NK-92 treated with Interleukin-12 subunit alpha and Interleukin-12 subunit beta, amount 100 ng/mL, for 24 hours (cell line): ENCODE data around the gene SLC26A2.

ENCODE experiments used
- DNase-seq: peaks from one replicate; lab custom pipeline; 2025; lab: John Stamatoyannopoulos, UW

Gene SLC26A2

DNA sequence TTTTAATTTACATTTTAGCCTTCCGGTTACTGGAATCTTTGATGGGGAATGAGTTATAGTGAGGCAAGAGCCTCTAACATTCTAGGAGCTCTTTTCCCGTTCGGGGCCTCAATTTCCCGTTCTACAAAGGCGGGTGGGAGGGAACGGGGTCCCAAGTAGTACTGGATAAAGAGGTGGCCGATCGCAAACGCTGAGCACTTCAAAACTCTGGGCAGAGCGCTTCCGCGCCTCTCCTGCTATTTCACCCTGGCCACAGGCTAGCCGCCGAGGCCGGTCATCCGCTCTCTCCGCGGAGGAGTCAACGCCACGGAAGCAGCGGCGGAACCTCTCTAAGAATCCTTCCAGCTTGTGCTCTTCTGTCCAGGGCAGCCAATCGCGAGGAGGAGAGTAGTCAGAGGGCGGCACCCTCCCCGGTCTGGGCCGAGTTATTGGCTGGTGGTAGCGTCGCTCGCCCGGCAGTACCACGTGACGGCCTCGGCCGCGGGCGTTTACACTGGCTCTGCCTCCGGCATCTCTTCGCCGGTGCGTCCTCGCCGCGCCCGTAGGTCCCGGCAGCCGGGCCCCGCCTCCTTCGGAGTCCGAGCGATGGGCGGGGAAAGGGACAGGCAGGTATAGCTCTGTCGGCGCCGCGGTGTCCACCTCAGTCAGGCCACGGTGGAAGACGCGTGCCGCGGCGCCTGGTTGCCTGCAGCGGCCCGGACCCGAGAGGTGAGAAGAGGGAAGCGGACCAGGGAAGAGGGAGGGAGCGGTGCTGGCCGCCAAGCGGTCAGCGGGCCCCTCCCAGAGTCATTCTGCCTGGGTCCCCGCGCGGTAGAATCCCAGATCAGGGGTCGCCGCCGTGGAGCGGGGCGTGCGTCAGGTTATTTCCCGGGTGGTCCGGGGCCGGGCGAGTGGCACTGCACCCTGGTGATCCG, at the start of gene SLC26A2:
Gene SLC26A2, plus strand, starts transcription at position 487 of the 914 bp plus-strand sequence. CDS start 16,895 bp downstream, outside the sequence.
- peak; percentile 97 for DNase-seq

DNA sequence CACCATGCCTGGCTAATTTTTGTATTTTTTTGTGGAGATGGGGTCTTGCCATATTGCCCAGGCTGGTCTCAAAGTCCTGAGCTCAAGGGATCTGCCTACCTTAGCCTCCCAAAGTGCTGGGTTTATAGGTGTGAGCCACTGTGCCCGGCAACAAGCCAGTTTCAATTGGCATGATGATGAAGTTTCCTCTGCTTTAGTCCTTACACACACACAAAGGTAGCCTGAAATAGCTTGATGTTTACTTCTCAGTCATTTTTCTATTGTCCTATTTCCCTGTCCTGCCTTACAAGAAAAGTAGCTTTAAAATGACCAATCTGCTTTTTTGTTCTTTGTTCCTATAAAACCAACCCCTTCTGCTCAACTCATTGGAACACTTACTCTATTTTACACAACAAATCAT, 49.5 kb upstream of the SLC26A2 start:
- no peak for DNase-seq

DNA sequence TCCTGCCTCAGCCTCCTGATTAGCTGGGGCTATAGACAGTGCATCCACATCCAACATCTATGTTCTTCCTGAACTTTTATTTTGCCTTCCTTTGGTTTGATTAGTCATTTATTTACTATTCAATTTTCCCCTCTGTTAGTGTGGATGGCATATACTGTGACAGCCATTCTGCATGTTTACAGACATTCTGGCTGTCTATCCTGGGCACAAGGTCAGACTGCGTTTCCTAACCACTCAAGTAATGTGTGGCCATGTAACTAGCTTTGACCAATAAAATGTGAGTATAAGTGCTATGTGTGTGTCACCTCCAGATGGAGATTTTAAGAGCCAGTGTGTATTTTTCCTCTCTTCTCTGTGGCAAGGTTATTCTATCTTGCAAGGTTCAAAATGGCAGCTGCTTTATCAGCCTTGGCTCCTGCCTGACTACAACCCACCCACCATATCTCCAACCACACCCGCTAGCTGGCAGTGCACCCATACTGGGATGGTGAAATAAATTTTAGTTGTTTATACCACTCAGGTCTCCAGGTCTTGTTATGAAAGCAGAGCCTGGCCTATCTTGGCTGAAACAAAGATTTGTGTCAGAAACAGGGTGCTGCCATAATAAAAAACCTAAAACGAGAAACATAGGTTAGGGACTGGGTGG, 48.2 kb upstream of the SLC26A2 start:
- no peak for DNase-seq

DNA sequence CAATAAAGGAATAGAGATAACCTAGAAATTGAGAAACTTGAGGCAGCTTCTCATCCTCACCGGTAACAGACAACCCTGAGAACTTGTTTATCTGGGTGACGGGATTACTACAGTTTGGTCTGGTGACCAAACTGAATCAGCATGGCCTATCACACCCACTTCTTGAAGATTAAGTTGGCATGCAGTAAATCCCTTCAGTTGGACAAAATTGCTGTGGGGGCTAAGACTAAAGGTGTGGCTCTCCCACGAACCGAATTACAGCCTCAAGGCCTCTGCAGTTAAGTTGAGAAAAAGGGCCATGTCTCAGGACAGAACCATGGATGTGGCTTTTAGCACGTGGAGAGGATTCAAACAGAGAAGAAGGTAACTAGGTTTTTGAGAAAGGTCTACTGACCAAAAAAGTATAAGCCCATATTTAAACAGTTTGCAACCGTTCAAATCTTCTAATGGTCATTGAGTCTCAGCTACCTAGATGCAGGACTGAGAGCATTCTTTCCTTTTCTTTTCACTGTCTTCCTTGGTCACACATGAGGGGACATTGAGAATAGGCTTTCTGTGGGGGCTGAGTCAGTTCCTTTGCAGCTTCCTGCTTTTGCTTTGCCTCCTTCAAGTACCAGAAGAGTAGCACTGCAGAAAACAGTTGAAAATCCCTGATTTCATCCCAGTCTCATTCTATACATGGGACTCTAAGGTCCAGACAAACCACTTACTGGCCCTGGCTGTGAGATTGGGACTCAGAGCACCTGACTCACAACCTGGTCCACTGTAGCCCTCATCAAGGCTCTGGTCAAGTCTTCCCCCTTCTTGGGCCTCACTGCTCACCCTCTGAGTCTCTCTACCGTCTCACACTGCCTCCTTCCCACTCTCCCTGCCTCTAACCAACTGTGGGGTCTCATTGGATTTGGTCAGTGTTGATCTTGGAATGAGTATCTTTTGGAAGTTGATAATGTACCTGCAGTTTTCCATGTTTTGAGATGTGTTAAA, 46.8 kb upstream of the SLC26A2 start:
- DNase-seq, result no peak

DNA sequence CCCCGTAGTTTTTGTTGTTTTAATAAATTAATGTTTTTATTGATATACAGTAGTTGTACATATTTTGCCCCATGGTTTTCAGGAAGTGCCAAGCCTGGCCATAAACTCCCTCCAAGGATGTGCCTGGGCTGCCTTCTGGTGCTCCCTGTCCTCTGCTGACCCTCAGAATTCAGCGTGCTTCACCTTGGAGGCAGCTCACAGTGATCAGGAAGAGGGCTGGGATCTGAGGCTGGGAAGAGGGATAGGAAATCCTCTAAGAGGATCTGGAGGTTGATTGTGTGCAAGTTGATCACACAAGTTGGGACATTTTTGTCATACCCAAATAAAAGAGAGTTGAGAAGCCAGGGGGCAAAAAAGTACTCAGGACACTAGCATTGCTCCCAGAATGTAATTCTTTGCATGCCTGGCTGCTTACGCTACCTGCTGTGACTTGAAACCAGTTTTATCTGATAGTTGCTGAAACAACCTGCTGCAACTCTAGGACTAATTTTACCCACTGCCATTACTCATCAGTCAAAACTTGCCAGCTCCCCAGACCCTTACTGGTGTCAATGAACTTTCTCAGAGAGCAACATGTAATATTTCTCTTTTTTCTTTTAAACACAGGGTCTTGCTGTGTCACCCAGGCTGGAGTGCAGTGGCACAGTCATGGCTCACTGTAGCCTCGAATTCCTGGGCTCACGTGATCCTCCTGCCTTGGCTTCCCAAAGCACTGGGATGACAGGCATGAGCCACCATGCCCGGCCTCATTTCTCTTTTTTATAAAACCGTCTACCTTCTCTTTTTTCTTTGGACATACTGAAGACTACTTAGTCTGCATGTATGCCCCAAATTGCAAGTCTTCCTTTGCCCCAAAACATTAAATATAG, 44.9 kb upstream of the SLC26A2 start:
- no peak for DNase-seq

DNA sequence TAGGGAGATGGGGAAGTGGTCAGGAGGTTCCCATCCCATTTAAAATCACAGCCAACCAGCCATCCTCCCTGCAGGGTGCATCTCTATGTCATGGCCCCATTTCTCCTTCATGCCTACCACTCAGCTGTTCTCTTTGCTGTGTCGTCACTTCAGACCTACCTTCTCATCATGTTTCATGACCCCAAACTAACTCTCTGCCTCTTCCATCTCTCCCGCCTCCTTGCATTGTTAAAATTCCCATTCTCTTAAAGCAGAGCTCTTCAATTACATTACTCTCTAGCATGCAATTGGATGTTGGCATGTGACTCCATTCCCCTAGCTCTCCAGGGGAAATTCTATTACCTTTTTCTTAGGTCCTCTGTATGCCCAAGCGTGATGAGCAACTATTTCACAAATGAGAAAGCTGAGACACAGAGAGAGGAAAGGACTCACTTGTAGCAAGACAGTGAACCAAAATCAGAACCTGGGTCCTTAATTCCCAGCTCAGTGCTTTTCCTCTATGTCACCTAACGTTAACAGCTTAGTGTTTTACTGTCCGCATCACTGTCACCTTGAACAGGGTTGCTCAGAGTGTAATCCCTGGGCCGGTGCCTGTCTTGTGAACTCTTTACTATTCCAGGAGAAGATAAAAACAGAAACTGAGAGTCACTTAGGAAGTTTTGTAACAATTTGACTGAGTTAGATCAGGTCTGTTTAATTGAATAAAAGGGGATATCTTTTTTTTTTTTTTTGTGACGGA, 44.1 kb upstream of the SLC26A2 start:
- DNase-seq, result no peak

DNA sequence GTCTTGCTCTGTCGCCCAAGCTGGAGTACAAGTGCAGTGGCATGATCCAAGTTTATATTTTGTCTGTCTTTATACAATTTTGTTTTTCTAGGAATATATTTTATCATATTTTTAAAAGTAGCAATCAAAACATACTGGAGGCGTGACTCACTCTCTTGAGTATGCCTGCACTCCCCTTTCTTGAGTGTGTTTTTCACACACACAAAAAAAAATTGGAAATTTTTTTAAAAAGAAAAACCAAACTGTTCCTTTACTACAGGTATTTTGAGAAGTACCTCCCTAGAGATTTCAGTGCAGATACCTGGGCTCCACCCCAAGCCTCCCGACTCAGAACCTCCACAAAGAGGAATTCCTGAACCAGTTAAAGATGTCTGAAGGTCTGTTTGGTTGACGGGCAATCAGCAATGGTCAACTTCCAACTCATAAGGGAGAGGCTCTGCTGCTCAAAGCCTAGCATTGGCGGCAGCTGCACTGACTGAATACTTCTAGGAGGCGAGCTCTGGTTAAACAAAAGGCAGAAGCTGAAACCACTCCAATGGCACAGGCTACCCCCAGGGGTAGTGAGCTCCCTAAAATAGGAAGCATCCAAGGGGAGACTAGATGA, 43.4 kb upstream of the SLC26A2 start:
- no peak for DNase-seq

DNA sequence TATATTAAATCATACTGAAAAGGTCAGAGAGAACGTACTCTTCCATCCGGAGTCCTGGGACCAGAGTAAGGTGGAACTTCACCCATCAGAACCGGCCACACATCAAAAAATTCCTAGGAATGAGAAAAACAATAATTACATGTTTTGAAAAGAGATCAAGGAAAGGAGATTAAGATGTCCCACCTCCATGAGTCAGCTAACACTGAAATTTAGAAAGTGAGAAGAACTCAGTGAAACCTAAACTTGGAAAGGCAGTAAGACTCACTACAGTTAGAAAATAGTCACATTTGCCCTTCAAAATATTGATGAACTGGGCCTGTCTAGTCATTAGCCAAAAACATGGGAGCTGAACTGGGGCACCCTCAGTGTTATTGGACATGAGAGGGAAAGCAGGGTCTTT, 39.0 kb upstream of the SLC26A2 start:
- no peak for DNase-seq

DNA sequence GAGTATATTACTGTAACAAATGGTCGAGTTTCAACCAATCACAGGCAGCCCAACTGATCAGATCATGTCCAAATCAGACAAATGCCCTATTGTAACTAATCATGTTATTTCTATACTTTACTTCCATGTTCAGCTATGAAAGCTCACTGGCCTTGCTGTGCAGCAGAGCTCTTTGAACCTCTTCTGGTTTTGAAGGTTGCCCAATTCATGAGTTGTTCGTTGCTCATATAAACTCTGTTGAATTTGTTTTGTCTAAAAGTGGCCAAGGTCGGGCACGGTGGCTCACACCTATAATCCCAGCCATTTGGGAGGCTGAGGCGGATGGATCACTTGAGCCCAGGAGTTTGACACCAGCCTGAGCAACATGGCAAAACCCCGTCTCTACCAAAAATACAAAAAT, 37.6 kb upstream of the SLC26A2 start:
- DNase-seq, result no peak

DNA sequence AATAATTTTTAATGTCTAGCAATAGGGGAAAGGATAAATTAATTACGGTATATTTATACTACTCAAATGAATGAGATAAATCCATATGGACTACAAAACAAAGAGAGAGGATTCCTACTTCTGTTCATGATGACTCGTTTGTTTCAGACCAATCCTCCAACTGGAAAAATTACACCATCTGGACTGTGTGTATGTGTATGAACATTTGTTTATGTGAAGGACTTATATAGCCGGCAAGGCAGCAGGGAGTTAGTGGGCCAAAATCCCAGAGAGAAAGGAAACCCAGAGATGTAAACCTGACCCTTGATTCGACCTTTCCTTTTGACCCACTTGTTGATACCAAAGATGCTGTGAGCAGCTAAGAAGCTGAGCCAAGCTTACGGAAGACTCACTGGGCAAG, 36.1 kb upstream of the SLC26A2 start:
- no peak for DNase-seq

DNA sequence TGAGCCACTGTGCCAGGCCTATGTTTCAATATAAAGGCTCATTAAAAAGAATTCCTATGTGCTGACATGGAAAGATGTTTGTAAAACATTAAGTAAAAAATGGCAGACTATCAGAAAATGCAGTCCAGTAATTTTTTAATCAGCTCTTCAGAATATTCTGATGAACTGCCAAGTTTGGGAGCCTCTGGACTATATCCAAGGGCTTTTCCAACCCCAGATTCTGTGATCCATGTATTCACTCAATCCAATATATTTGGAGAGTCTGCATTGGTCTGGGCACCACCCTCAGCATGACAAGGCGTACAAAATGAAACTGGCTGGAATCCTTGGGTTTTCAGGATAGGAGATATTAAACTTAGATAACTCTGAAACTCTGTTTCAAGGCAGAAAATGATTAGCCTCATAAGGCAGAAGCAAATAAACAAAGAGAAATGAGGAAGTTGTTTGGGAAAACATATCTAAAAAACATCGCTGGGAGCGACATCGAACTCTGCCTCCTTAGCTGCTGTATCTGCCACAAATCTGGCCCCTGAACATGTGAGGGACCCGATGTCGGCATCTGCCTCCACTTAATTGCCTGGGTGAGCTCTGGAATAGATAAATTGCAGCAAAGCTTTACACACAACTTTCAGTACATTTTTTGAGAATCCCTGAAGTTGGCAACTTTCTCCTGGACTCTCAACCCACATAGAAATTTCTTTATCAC, 30.4 kb upstream of the SLC26A2 start:
- DNase-seq, result no peak

DNA sequence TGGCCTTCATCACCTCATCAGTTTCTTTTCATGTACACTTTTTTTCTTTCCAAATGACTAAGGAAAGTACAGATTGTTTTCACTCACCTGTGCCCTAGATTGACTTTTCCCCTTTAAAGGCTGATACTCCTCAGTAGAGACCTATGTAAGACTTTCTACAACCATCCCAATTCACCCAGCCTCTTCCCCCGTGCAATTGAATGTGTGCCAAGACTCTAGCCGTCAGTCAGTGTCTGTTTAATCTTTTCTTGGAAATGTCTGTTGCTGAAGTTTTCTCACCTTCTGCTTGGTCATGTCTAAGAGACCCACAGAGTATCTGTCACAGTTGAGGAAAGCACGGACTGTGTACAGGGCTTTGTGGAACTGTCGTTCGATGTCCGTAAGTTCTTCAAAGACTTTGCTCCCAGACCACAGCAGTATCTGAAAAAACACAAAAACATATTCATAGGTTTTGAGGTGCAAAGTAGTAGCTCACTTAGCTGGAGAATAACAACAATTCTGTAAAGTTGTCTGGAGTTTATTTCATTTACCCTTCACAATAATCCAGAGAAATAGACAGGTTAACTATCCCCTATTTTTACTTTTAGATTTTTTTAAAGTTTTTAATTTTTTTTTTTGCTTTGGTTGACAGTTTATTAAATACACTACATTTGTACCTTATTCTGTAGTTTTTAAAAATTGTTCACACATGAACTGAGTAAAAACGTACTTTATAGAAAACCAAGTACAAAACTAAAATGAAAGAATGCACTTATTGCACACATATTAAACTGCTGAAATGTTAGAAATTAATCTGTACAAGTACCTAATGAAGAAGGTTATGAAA, 29.6 kb upstream of the SLC26A2 start:
- DNase-seq, result no peak

DNA sequence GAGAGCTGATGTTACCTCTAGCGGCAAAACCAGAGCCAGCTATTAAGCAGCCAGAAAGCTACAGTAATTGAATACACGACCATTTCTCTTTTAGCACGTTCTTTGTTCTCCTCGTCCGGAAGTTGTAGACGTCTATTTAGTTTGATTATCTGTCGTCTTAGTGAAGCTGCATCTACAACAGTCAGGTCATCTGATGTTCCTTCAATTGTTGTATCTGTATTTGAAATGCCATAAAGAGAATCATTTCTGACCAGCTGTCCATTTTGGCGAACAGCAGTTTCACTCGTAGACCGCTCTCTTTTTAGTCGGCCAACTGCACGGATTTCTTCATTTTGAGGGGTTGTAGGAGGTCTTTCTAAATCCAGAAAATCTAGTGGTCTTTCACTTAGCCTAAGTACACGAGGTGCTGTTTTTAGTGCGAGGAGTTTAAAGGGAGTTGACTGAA, 28.5 kb upstream of the SLC26A2 start:
- DNase-seq, result no peak

DNA sequence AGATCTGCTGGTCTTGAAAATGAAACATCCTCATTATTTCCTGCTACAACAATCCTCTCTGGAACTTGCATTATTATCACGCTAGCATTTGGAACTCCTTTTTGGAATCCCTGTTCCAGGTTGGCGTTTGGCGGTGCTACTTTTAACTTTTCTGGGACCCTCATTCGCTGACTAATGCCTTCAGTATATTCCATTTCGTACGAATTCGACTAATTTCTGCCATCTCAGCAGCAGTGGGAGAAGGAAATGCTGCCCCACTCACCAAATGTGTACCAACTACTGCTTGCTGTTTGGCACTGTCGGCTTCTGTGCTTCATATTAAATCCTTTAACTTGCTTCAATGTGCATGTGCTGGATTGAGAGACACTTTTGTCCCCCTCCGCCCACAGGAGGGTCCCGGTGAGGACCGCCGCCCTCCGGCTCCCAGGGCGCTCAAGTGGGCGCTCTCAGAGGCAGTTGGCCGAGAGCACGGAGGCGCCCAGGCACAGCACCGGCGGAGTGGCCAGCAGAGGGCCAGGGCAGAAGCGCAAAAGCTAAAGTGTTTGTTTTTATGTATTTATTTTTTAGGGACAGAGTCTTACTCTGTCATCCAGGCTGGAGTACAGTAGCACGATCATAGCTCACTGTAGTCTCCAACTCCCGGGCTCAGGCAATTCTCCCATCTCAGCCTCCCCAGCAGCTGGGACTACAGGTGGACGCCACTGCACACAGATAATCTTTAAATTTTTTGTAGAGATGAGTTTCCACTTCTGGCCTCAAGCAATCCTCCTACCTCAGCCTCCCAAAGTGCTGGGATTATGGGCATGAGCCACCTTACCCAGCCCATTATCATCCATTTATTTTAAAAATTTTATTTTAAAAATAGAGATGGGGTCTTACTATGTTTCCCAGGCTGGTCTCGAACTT, 27.9 kb upstream of the SLC26A2 start:
- DNase-seq, result no peak

DNA sequence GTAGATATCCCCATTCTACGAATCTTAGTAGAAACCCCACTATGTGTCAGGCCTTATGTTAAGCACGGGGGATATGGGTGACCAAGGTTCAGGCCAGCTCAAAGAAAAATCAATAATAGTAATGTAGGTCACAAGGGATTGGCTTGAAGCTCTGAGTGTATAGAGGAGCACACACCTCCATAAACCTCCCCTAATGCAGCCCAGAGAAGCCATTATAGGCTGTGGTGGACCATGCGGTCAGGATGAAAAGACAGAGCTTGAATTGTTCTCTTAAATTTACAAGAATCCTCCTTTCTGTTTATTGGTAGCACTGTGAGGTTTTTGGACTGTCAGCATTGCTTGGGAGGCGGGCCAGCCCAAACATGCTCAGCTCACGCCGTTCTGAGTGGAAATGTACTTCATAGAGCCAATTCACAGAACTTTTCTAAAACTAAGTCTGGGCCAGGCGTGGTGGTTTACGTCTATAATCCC, 25.1 kb upstream of the SLC26A2 start:
- no peak for DNase-seq

DNA sequence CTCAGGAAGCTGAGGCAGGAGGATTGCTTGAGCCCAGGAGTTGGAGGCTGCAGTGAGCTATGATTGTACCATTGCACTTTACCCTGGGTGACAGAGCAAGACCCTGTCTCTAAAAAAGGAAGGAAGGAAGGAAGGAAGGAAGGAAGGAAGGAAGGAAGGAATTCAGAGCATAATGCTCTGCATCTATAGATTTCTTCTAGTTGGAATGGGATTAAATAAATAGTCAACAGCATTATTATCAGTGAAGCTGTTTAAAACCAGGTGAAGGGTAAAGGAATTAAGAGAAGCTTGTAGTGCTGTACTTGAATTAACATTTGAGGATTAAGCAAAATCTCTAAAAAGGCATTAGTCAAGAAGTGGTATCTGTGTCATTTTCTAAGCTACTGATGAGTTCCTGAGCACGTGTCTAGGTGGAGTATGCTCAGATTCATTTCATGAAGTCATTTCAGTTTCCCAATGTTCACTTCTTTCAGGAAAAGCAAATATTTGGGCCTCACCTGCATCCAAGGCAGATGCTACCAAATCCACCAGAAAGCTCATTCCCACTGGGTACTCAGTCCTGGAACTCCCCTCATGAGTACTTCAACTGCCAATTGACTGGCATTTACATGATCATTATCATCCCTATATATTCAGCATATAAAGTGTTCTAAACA, 24.4 kb upstream of the SLC26A2 start:
- DNase-seq, result no peak

DNA sequence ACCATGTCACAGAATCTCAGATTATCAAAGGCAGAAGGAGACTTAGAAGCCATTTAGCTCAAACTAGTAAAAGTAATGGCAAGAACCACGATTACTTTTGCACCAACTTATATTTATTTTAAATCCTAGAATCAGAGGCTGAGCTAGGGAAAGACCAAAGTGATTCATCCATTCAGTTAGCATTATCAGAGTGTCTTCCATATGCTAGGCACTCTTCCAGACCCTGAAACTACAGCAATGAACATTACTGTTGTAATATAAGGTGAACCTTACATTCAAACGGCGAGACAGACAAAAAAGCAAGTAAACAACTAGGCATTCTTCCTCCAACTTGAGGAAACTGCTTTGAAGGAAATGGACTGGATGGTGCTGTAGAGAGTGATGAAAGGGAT, 23.9 kb upstream of the SLC26A2 start:
- DNase-seq, result no peak
